IPS-15b (cell line): ENCODE data around the gene SUSD1.

Experiments
- H3K27me3 ChIP-seq: one replicate; pipeline ENCODE4 v1.6.1; 2013; ENCODE audit warnings: low read length; ENCODE audit not compliant: control insufficient read depth, insufficient read depth
- H3K36me3 ChIP-seq: one replicate; pipeline ENCODE4 v1.6.1; 2013; ENCODE audit warnings: low read length; ENCODE audit not compliant: control insufficient read depth, insufficient read depth
- H3K4me1 ChIP-seq: one replicate; pipeline ENCODE4 v1.6.1; 2013; ENCODE audit warnings: mild to moderate bottlenecking, low read length; ENCODE audit not compliant: control insufficient read depth, insufficient read depth
- H3K4me3 ChIP-seq: one replicate; pipeline ENCODE4 v1.5.1; 2013; ENCODE audit warnings: low read depth, low read length
- H3K9ac ChIP-seq: one replicate; pipeline ENCODE4 v1.6.1; 2013; ENCODE audit warnings: low read depth, mild to moderate bottlenecking, low read length
- H3K9me3 ChIP-seq: one replicate; pipeline ENCODE4 v1.6.1; 2013; ENCODE audit warnings: mild to moderate bottlenecking, low read length; ENCODE audit not compliant: control insufficient read depth, insufficient read depth

The SUSD1 gene

GRCh38 chr9:112054916-112055315 is 120.2 kb downstream of the SUSD1 start:
- H3K36me3 ChIP-seq: no peaks in the 10 kb centered on the region
- H3K9ac ChIP-seq: no peak overlapping the region
- H3K9me3 ChIP-seq: no peaks in the 10 kb centered on the region
- peaks cover 2% of the 10 kb centered on the region for H3K4me1 ChIP-seq
- no peak overlapping the region for H3K4me3 ChIP-seq
- no peaks in the 10 kb centered on the region for H3K27me3 ChIP-seq

GRCh38 chr9:112051812-112052211 is 123.3 kb downstream of the SUSD1 start:
- Histone ChIP-seq H3K4me1 (no peaks in the 10 kb centered on the region), H3K4me3 (no peak overlapping the region), H3K9ac (no peak overlapping the region), H3K27me3 (no peaks in the 10 kb centered on the region), H3K9me3 (no peaks in the 10 kb centered on the region), H3K36me3 (no peaks in the 10 kb centered on the region)

- Histone ChIP-seq H3K36me3 (no peaks in the 10 kb centered on the region), H3K4me3 (no peak overlapping the region), H3K9me3 (no peaks in the 10 kb centered on the region), H3K9ac (no peak overlapping the region), H3K4me1 (no peaks in the 10 kb centered on the region), H3K27me3 (no peaks in the 10 kb centered on the region)
Measured at GRCh38 chr9:112050544-112051475, 124.3 kb downstream of the SUSD1 start.

- no peaks in the 10 kb centered on the region for H3K27me3 ChIP-seq
- H3K4me3 ChIP-seq: no peak overlapping the region
- no peaks in the 10 kb centered on the region for H3K4me1 ChIP-seq
- no peak overlapping the region for H3K9ac ChIP-seq
- no peaks in the 10 kb centered on the region for H3K36me3 ChIP-seq
- no peaks in the 10 kb centered on the region for H3K9me3 ChIP-seq
Measured at GRCh38 chr9:112049811-112050516, 125.1 kb downstream of the SUSD1 start.

GRCh38 chr9:112048924-112049691 is 126.0 kb downstream of the SUSD1 start:
- H3K27me3 ChIP-seq: no peaks in the 10 kb centered on the region
- H3K36me3 ChIP-seq: no peaks in the 10 kb centered on the region
- H3K4me1 ChIP-seq: no peaks in the 10 kb centered on the region

GRCh38 chr9:112047538-112048066 is 127.5 kb downstream of the SUSD1 start:
- H3K4me3 ChIP-seq: no peak overlapping the region
- H3K36me3 ChIP-seq: no peaks in the 10 kb centered on the region
- no peak overlapping the region for H3K9ac ChIP-seq
- no peaks in the 10 kb centered on the region for H3K9me3 ChIP-seq
- H3K27me3 ChIP-seq: no peaks in the 10 kb centered on the region
- no peaks in the 10 kb centered on the region for H3K4me1 ChIP-seq

More at GRCh38 chr9:112048924-112049691, 126.0 kb downstream of the SUSD1 start:
- H3K9me3 ChIP-seq: no peaks in the 10 kb centered on the region
- no peak overlapping the region for H3K9ac ChIP-seq
- H3K4me3 ChIP-seq: no peak overlapping the region

GRCh38 chr9:112046181-112046580 is 128.9 kb downstream of the SUSD1 start:
- Histone ChIP-seq H3K4me3 (no peak overlapping the region), H3K36me3 (no peaks in the 10 kb centered on the region), H3K4me1 (peaks cover 4% of the 10 kb centered on the region), H3K27me3 (no peaks in the 10 kb centered on the region), H3K9ac (no peak overlapping the region), H3K9me3 (no peaks in the 10 kb centered on the region)

- no peak overlapping the region for H3K9ac ChIP-seq
- H3K4me3 ChIP-seq: no peak overlapping the region
- H3K27me3 ChIP-seq: no peaks in the 10 kb centered on the region
- H3K36me3 ChIP-seq: no peaks in the 10 kb centered on the region
- no peaks in the 10 kb centered on the region for H3K9me3 ChIP-seq
- H3K4me1 ChIP-seq: peaks cover 4% of the 10 kb centered on the region
Measured at GRCh38 chr9:112044881-112045280, 130.2 kb downstream of the SUSD1 start.

GRCh38 chr9:112044186-112044585 is 130.9 kb downstream of the SUSD1 start:
- H3K9me3 ChIP-seq: no peaks in the 10 kb centered on the region
- peaks cover 4% of the 10 kb centered on the region for H3K4me1 ChIP-seq
- no peak overlapping the region for H3K4me3 ChIP-seq
- no peaks in the 10 kb centered on the region for H3K27me3 ChIP-seq
- H3K36me3 ChIP-seq: no peaks in the 10 kb centered on the region
- H3K9ac ChIP-seq: no peak overlapping the region

GRCh38 chr9:112043423-112043822 is 131.7 kb downstream of the SUSD1 start:
- no peak overlapping the region for H3K9ac ChIP-seq
- H3K9me3 ChIP-seq: no peaks in the 10 kb centered on the region
- H3K4me3 ChIP-seq: no peak overlapping the region
- H3K4me1 ChIP-seq: peaks cover 4% of the 10 kb centered on the region
- no peaks in the 10 kb centered on the region for H3K36me3 ChIP-seq
- H3K27me3 ChIP-seq: no peaks in the 10 kb centered on the region

GRCh38 chr9:112042769-112043168 is 132.3 kb downstream of the SUSD1 start:
- H3K36me3 ChIP-seq: no peaks in the 10 kb centered on the region
- no peak overlapping the region for H3K9ac ChIP-seq
- peaks cover 4% of the 10 kb centered on the region for H3K4me1 ChIP-seq

More at GRCh38 chr9:112042769-112043168, 132.3 kb downstream of the SUSD1 start:
- Histone ChIP-seq H3K27me3 (no peaks in the 10 kb centered on the region), H3K4me3 (no peak overlapping the region), H3K9me3 (no peaks in the 10 kb centered on the region)
